ENCODE measurements around the gene SYF2.
"Not testable (repeated sequence)": the region's sequence is repeated elsewhere in the genome, so short reads cannot be mapped to it uniquely, and the experiment has no call there.

GRCh38 chr1:25266554-25267287 is 34.4 kb upstream of the SYF2 start:
- not testable (repeated sequence) for TF ChIP-seq POLR2A, CTCF (IDR thresholded peaks at IDR 0.05)

Data from adrenal gland (tissue), 5 donors.